Stimulated activated CD4-positive, alpha-beta T cell treated with anti-CD3 and anti-CD28 coated beads, Interleukin-15, amount 100 ng/mL, for 48 hours (primary cell): ENCODE data around the gene S100A1.
"Not testable (repeated sequence)": the region's sequence is repeated elsewhere in the genome, so short reads cannot be mapped to it uniquely, and the experiment has no call there.

Experiments used
- DNase-seq, 2 donors: peaks; one replicate each; pipeline ENCODE4 v3.0.0-alpha.2; 2020; ENCODE audit warnings: low read depth in 2 of 2

S100A1 gene

DNA sequence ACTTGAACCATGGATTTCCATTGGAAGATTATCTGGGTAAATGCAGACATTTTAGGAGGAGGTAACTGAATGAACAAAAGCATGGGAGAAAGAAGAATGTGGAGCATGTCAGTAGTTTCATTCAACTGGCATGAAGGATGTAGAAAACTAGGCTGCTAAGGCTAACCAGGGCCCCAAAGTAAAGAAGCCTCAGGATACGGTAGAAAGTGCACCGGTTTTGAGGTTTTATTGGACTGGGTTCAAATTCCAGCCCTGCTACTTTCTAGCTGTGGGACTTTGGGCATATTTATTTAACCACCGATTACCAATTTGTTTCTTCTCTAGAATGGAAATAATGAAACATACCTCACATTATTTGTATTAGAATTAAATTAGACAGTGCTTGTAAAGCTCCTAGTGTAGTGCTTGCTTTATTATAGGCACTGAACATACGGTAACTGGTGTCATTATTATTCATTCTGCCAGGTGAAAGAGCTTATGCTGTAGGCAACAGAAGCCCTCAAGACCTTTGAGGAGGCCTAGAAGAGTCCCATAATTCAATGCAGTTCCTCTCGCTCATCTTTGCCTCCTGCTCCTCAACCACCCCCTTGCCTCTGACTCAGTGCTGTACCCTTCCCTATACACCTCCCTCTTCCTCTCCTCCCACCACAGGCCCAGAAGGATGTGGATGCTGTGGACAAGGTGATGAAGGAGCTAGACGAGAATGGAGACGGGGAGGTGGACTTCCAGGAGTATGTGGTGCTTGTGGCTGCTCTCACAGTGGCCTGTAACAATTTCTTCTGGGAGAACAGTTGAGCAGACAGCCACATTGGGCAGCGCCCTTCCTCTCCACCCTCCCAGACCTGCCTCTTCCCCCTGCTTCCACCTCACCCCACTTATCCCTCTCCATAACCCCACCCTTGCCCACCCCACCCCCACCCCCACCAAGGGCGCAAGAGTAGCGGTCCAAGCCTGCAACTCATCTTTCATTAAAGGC, 3.1 kb downstream of the S100A1 start:
- DNase-seq, result no peak

DNA sequence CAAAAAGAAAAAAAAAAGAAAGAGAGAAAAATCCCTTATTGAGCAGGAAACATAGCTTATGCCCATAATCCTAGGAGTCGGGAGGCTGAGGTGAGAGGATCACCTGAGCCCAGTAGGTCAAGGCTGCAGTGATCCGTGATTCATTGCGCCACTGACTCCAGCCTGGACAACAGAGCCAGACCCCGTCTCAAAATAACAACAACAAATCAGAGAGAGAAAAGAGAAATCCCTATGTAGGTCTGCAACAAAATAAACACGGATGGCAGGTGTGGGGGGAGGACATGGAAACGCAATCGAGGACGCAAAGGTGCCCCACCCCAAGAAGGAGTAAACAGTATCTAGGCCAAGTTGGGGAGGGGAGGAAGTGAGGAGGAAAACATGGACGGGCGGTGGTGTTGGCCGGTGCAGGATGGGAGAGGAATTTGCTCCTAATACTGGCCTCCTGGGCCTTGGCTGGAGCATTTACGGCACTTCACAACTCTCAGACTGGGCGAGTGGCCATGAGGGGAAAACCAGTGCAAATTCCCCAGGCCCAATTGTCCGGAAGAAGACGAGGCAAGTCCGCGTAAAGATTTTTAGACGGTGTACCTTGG, 5.0 kb downstream of the S100A1 start:
- DNase-seq, result no peak

DNA sequence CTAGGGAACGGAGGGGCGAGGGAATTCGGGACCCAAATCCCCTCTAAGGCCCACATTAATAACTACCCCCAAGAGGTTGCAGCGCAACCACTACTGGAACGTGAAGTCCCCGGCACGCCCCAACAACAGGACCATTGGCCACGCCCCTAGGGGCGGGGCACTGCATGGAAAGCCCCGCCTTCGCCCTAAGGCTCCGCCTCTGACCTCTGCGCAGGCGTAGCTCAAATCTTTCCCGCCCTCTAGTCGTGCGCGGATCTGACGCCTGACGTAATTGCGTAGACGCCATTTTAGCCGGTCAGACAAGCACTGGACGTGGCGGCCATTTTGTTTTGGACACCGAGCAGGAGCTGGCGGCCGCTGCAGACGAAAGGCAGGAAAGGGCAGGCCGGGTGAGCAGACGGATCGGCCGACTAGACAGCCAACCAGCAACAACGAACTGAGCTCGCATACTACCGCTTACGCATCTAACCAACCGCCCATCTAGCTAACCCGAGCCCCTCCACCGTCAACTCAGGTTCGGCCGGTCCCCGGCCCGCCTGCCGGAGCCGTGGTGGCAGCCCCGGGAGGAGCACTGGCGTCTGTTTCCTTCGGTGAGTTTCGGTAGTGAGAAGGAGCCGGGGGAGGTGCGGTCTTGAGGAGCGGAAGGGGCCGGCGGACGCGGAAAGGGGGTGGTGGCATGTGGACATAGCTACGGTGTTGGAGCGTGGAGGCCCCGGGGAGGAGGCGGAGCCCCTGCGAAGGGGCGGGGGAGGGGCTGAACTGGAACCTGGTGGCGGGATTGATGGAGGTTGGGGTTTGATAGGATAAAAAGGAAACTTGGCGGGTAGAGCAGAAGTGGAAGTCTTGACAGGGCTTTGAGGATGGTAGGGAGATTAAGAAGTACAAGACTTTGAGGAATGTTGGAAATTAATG, 5.8 kb downstream of the S100A1 start, which contains the start of gene CHTOP:
Gene CHTOP, plus strand, starts transcription at position 313 of the 912 bp plus-strand sequence. CDS start 2,523 bp downstream, outside the sequence.
- peak; percentile 94 to 97 for DNase-seq

- no peak for DNase-seq
Observed at GRCh38 chr1:153635872-153636271, 7.6 kb downstream of the S100A1 start.

GRCh38 chr1:153636312-153636711, 8.1 kb downstream of the S100A1 start:
- no peak for DNase-seq

- DNase-seq, result no peak
Observed at GRCh38 chr1:153638261-153638660, 10.0 kb downstream of the S100A1 start.

DNA sequence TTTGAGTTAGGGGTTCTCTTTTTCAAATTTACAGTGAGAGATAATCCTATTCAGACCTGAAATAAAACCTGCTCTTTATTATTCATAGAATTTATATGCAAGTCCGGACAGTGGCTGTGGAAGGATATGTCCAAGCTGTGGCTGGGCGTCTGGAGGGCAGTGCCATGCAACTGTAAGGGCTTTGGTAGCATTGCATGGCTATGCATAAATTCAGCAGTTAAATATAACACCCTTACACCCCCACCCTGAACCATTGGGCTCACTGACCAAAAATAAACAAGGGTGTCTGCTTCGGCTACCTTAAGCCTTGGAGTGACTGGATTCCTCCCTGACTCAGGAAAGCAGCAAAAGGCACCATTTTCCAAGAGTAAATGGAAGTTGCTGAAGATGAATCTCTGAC, 11.0 kb downstream of the S100A1 start:
- DNase-seq, result no peak

- DNase-seq, result not testable (repeated sequence)
Observed at GRCh38 chr1:153640213-153640612, 12.0 kb downstream of the S100A1 start.

DNA sequence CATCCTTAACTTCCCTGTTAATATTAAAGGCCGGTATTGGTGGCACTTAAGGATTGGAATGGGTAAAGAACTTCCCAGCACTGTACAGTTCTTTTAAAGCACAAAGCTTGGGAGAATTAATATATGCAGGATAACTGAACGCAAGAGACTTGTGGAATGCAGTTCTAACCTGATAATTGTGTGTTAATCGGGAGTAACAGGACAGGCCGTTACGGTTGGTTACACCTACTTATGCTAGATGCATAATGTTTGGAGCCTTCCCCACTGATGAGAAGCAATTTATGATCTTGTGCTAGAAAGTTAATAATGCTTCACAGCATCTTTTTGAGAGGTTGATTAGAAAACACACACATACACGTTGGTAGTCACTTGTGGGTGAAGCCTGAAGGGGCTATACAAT, 12.6 kb downstream of the S100A1 start:
- DNase-seq, result no peak

GRCh38 chr1:153642161-153642560, 13.9 kb downstream of the S100A1 start:
- DNase-seq, result no peak

DNA sequence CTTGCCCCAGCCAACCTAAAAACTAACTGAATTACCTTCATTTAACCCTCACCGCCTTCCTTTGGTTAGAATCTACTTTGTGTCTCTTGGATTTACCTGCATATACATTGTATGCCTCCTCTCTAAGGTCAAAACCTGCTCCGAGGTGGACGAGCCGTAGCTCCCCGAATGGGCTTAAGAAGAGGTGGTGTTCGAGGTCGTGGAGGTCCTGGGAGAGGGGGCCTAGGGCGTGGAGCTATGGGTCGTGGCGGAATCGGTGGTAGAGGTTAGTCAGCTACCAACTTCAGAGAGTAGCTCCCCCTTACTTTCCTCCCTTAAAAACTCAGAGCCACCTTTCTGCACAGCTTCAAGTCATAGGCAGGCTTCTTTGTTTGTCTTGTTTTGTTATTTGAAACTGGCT, 14.9 kb downstream of the S100A1 start:
- DNase-seq, result no peak

DNA sequence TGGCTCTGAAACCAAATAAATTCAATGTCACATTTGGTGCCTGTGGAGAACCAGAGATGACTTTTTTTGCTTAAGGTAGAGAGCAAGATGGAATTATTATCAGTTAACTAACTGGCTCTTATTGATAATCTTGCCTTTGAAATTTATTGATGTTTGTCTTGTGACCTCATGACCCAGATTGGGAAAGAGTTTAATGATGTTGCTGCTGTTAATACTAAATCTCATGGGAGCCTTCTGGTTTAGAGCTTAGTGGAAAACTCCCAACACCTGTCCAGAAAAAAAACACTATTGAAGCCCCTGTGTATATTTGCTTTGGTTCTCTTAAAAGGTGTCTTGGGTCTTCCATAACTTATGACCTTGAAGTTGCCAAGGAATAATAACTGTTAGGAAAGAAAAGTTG, 15.6 kb downstream of the S100A1 start:
- no peak for DNase-seq

GRCh38 chr1:153646672-153647345, 18.6 kb downstream of the S100A1 start:
- no peak for DNase-seq

- no peak for DNase-seq
Observed at GRCh38 chr1:153647346-153647714, 19.1 kb downstream of the S100A1 start.

DNA sequence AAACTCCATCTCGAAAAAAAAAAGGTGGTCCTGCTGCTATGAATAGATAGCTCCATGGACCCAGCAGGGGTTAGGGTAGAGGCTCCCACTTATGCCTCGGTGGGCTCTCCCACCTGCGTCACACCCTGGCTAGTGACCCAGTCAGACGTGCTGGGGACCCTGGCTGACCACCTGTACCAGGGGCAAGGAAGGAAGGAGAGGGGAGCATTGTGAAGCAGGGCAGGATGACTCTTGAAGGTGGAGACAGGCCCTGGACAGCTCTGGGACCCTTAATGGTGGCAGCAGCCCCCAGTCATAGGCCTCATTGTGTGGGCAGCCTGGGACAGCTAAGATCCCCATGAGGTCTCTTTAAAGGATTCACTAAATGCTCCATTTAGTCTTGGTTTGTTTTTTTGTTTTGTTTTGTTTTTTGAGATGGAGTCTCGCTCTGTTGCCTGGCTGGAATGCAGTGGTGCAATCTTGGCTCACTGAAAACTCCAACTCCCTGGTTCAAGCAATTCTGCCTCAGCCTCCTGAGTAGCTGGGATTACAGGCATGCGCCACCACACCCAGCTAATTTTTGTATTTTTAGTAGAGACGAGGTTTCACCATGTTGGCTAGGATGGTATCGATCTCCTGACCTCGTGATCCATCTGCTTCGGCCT, 19.9 kb downstream of the S100A1 start:
- no peak for DNase-seq

DNA sequence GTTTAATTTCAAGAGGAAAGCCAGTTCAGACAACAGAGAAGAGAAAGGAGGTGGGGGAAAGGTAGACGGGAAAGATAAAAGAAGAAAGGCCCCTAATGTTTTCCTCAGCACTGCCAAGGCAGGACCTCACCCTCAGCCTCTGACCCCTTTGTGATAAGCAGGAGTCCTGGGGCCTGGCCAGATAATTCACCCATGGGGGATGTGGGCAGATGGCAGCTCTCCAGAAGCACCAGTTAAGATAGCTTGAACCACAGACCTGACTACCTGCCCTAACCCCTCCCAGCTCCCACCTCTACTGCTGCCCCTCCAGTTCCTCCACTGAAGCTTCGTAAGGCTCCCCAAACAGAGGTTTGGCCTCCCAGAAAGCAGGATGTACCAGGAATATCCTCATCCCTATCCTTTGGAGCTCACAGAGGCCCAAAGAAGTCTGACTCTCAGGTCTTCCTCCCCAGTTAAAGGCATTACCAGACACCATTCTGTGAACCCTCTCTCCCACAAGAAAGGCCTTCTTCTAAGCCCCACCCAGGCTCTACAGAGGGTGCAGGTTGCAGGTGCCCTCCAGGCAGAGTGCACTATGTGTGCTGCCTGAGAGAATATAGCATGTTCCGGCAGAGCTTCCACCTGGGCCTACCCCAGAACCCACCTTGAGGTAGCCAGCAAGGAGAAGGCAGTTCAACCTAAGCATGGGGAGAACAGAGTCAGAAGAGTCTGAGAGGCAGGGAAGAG, 21.1 kb downstream of the S100A1 start:
- DNase-seq, result no peak

DNA sequence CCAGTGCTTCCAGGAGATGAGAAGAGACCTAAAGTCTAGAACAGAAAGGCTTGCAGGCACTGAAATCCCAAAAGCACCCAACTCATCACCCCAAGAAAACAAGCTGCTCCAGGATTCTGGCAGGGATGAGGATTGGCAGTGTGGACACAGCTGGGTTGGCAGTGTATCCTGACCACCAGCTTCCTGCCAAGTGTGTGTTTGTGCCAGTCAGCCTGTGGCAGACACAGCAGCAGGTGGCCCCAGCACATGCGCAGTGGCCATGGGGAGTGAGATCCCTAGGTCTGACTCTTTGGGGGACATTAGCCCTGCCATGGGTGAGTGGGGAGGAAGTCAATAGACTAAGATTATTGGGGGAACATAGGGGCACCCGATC, 21.6 kb downstream of the S100A1 start:
- DNase-seq, result no peak

DNA sequence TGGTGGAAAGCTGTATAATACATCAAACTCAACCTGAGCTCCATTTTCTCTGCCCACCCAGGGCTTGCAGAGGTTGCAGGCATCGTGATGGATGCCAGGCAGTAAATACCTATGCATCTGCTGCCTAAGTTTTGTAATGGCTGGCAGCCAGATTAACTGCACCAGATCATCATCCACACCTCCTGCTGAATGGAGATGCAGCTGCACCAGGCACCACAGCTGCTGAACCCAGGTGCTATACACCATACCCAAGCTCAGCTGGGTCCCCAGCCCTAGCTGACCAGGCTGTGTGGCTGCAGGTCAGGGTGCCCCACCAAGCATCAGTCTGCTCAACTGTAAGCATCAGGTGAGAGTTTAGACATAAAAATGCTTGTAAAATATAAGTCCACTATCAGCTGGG, 23.5 kb downstream of the S100A1 start:
- no peak for DNase-seq

DNA sequence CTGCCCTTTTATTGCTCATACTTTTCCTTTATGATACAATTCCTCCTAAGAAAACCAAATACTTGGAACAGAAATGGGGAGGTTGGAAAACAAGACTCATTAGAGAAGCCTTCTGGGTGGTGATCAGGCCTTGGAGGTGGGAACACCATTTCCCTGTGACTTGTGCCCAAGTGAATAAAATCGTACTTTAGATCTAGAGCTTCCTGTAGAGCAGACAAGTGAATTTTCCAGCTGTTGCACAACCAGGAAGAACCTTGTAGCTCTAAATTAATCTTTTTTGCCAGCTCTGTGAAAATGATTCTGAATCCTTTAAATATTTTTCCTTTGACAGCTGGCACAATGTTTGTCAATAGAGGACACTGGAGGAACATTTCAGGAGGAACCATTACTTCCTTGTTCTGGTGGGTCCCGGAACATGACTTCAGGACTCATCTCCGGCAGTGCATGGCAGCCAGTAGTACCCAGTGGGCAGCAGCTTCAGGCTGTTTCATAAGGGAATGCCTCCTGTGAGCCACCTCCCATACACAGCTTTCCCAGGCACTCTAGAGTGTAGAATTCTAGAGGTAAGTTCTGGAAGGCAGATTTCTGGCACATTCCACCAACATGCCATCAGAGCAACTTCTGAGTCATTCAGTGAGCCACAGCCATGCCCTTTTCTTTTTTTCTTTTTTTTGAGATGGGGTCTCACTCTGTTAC, 24.7 kb downstream of the S100A1 start:
- DNase-seq, result no peak

DNA sequence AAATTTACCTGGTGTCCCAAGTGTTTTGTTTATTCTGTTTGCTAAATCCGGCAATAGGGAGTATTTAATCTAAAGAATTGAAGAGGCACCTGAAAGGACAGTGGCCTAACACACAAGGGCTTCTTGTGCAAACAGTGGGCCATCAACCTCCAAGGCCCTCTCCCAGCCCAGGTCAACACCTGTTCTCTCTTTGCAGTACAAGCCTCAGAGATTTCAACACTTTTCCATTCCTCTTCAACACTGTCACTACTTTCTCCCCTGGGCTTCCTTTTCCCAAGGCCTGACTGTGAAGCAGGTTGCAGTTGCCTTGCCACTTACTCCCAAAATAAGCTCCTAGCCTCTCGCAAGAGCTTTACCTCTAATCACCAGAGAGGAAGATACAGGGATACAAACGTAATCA, 27.1 kb downstream of the S100A1 start:
- no peak for DNase-seq
